Neural progenitor cell (in vitro differentiated cells): ENCODE results near the gene CAV1. TPM values are rescaled to one million over a fixed set of nuclear protein-coding genes. Genes with fewer than 3 reads are reported as not detected.

Source experiments
- DNase-seq: peaks from one replicate; pipeline ENCODE4 v3.0.0-alpha.2; 2016; ENCODE audit warnings: low spot score
- H2AFZ ChIP-seq: fragments of 200-600 bp; sonication (generic); replicated peaks from 2 replicates; pipeline ENCODE4 v1.6.1; 2016; ENCODE audit warnings: antibody characterized with exemption
- H3F3A ChIP-seq: fragments of 200-600 bp; sonication (generic); 2 replicates; pipeline ENCODE4 v1.6.1; 2016; ENCODE audit warnings: antibody characterized with exemption, low read depth
- H3K27ac ChIP-seq: fragments of 200-600 bp; sonication (generic); 2 replicates; pipeline ENCODE4 v1.5.1; 2016; ENCODE audit warnings: mild to moderate bottlenecking
- H3K27me3 ChIP-seq: fragments of 200-600 bp; sonication (generic); 2 replicates; pipeline ENCODE4 v1.6.1; 2016; ENCODE audit warnings: mild to moderate bottlenecking, moderate library complexity
- H3K36me3 ChIP-seq: fragments of 200-600 bp; sonication (generic); 2 replicates; pipeline ENCODE4 v1.5.1; 2016
- H3K4me1 ChIP-seq: fragments of 200-600 bp; sonication (generic); 2 replicates; pipeline ENCODE4 v1.6.1; 2016; ENCODE audit warnings: mixed run types
- H3K4me2 ChIP-seq: fragments of 200-600 bp; sonication (generic); 2 replicates; pipeline ENCODE4 v1.6.1; 2016
- H3K4me3 ChIP-seq: fragments of 200-600 bp; sonication (generic); 2 replicates; pipeline ENCODE4 v1.5.1; 2016
- H3K79me2 ChIP-seq: fragments of 200-600 bp; sonication (generic); 2 replicates; pipeline ENCODE4 v1.6.1; 2016; ENCODE audit warnings: low read depth
- H3K9ac ChIP-seq: fragments of 200-600 bp; sonication (generic); 2 replicates; pipeline ENCODE4 v1.6.1; 2016
- H3K9me3 ChIP-seq: fragments of 200-600 bp; sonication (generic); 2 replicates; pipeline ENCODE4 v1.5.1; 2016; ENCODE audit warnings: low read depth
- H4K20me1 ChIP-seq: fragments of 200-600 bp; sonication (generic); 2 replicates; pipeline ENCODE4 v1.6.1; 2016; ENCODE audit warnings: low read depth
- H3K27ac Mint-ChIP-seq: 3 replicates; pipeline ENCODE4 v1.8.0; 2021; ENCODE audit warnings: mixed read lengths
- H3K27me3 Mint-ChIP-seq: 2 replicates; pipeline ENCODE4 v1.8.0; 2022; ENCODE audit warnings: low read depth, mild to moderate bottlenecking, inconsistent platforms, moderate library complexity, mixed read lengths; ENCODE audit not compliant: insufficient read depth
- H3K36me3 Mint-ChIP-seq: 3 replicates; pipeline ENCODE4 v1.8.0; 2021; ENCODE audit warnings: mixed read lengths
- H3K4me1 Mint-ChIP-seq: 3 replicates; pipeline ENCODE4 v1.8.0; 2021; ENCODE audit warnings: mixed read lengths
- H3K4me3 Mint-ChIP-seq: 3 replicates; pipeline ENCODE4 v1.8.0; 2021; ENCODE audit warnings: mild to moderate bottlenecking, moderate library complexity, mixed read lengths
- H3K9me3 Mint-ChIP-seq: 3 replicates; pipeline ENCODE4 v1.8.0; 2020; ENCODE audit warnings: mixed read lengths
- CTCF ChIP-seq: fragments of 200-600 bp; sonication (generic); IDR thresholded peaks from 2 replicates; pipeline ENCODE4 v1.5.1; 2017; ENCODE audit warnings: antibody characterized with exemption, mild to moderate bottlenecking
- EZH2 ChIP-seq: fragments of 200-600 bp; sonication (generic); IDR thresholded peaks from 2 replicates; pipeline ENCODE4 v1.6.1; 2017; ENCODE audit warnings: antibody characterized with exemption, mild to moderate bottlenecking, moderate library complexity
- EZH2phosphoT487 ChIP-seq: fragments of 200-600 bp; sonication (generic); IDR thresholded peaks from 2 replicates; pipeline ENCODE4 v1.6.1; 2017; ENCODE audit warnings: antibody characterized with exemption
- total RNA-seq: library from RNA; depleted of rRNA; stranded (reverse); fragments of >200 nt; gene quantifications from 2 replicates; pipeline ENCODE4 v1.2.3, GENCODE V29; 2015; ENCODE audit warnings: low replicate concordance

Gene CAV1
- total RNA-seq, 1 donor from 2014 or later = 0.19 TPM

- H3K27ac ChIP-seq = no peak overlapping the region
- no peak overlapping the region for H3K9ac ChIP-seq
- Mint-ChIP-seq H3K9me3 (peaks cover 2% of the 10 kb centered on the region), H3K4me1 (peaks cover 8% of the 10 kb centered on the region), H3K4me3 (no peak overlapping the region), H3K27me3 (peaks cover 19% of the 10 kb centered on the region), H3K27ac (no peak overlapping the region), H3K36me3 (no peaks in the 10 kb centered on the region)
- TF ChIP-seq CTCF (no peak), EZH2 (no peak), EZH2phosphoT487 (no peak)
- DNase-seq = no peak
- H3K79me2 ChIP-seq = no peaks in the 10 kb centered on the region
- H3K36me3 ChIP-seq = no peaks in the 10 kb centered on the region
- H3F3A ChIP-seq = peaks cover 11% of the 10 kb centered on the region
- peaks cover 16% of the 10 kb centered on the region for H3K4me1 ChIP-seq
- H3K9me3 ChIP-seq = no peaks in the 10 kb centered on the region
- no peak overlapping the region for H2AFZ ChIP-seq
- peaks cover 47% of the 10 kb centered on the region for H3K27me3 ChIP-seq
- no peak overlapping the region for H3K4me2 ChIP-seq
- H3K4me3 ChIP-seq = no peak overlapping the region
- H4K20me1 ChIP-seq = no peaks in the 10 kb centered on the region
Observed at GRCh38 chr7:116501425-116502167, 23.2 kb upstream of the CAV1 start.

GRCh38 chr7:116502201-116503096 lies 22.4 kb upstream of the CAV1 start:
- Histone ChIP-seq H3K9ac (no peak overlapping the region), H3K27ac (no peak overlapping the region), H3K4me1 (peaks cover 16% of the 10 kb centered on the region), H3K36me3 (no peaks in the 10 kb centered on the region), H3K79me2 (no peaks in the 10 kb centered on the region), H3K27me3 (peaks cover 47% of the 10 kb centered on the region), H3K9me3 (no peaks in the 10 kb centered on the region), H3F3A (peaks cover 11% of the 10 kb centered on the region), H4K20me1 (no peaks in the 10 kb centered on the region), H3K4me3 (no peak overlapping the region), H3K4me2 (no peak overlapping the region), H2AFZ (no peak overlapping the region)
- H3K9me3 Mint-ChIP-seq = peaks cover 2% of the 10 kb centered on the region
- no peak overlapping the region for H3K4me3 Mint-ChIP-seq
- no peak for DNase-seq
- H3K27ac Mint-ChIP-seq = no peak overlapping the region
- H3K4me1 Mint-ChIP-seq = peaks cover 8% of the 10 kb centered on the region
- TF ChIP-seq CTCF = no peak
- no peak for TF ChIP-seq EZH2phosphoT487
- H3K36me3 Mint-ChIP-seq = no peaks in the 10 kb centered on the region
- H3K27me3 Mint-ChIP-seq = peaks cover 19% of the 10 kb centered on the region

GRCh38 chr7:116503835-116504234 lies 21.0 kb upstream of the CAV1 start:
- Histone ChIP-seq H4K20me1 (no peaks in the 10 kb centered on the region), H3F3A (peaks cover 11% of the 10 kb centered on the region), H3K4me1 (peaks cover 16% of the 10 kb centered on the region), H3K4me2 (no peak overlapping the region), H3K9me3 (no peaks in the 10 kb centered on the region), H3K36me3 (no peaks in the 10 kb centered on the region), H2AFZ (no peak overlapping the region), H3K79me2 (no peaks in the 10 kb centered on the region), H3K27me3 (peaks cover 40% of the 10 kb centered on the region), H3K9ac (no peak overlapping the region), H3K4me3 (no peak overlapping the region), H3K27ac (no peak overlapping the region)
- no peak for TF ChIP-seq CTCF
- TF ChIP-seq EZH2 = no peak
- no peak for TF ChIP-seq EZH2phosphoT487
- Mint-ChIP-seq H3K27me3 (peaks cover 20% of the 10 kb centered on the region), H3K9me3 (peaks cover 2% of the 10 kb centered on the region), H3K4me1 (peaks cover 8% of the 10 kb centered on the region), H3K27ac (no peak overlapping the region), H3K4me3 (no peak overlapping the region), H3K36me3 (no peaks in the 10 kb centered on the region)
- no peak for DNase-seq
